Subcutaneous abdominal adipose tissue (tissue), 5 donors: Measurements from ENCODE around the gene NEURL4.
A peak's percentile ranks its signal among the peaks of the same experiment; 100 is the strongest.

Experiments
- H3K27ac ChIP-seq: one replicate; pipeline ENCODE4 v1.7.0; 2013; ENCODE audit warnings: low read depth, mild to moderate bottlenecking, inconsistent platforms, low read length, moderate library complexity
- H3K27me3 ChIP-seq, 5 donors: one replicate each; pipeline ENCODE4 v1.7.0; 2013; ENCODE audit warnings: low read length in 5 of 5, inconsistent platforms in 1 of 5; ENCODE audit not compliant: control insufficient read depth in 5 of 5, insufficient read depth in 4 of 5
- H3K36me3 ChIP-seq, 5 donors: one replicate each; pipeline ENCODE4 v1.7.0; 2013; ENCODE audit warnings: low read length in 5 of 5; ENCODE audit not compliant: control insufficient read depth in 5 of 5, insufficient read depth in 5 of 5
- H3K4me1 ChIP-seq, 5 donors: one replicate each; pipeline ENCODE4 v1.7.0; 2013; ENCODE audit warnings: low read length in 5 of 5, mild to moderate bottlenecking in 3 of 5, moderate library complexity in 1 of 5; ENCODE audit not compliant: control insufficient read depth in 5 of 5, insufficient read depth in 5 of 5
- H3K4me3 ChIP-seq, 5 donors: one replicate each; pipeline ENCODE4 v1.7.0; 2013; ENCODE audit warnings: low read length in 5 of 5, low read depth in 1 of 5
- H3K9ac ChIP-seq, 5 donors: one replicate each; pipeline ENCODE4 v1.7.0; 2013; ENCODE audit warnings: low read length in 5 of 5, mild to moderate bottlenecking in 4 of 5, moderate library complexity in 3 of 5
- H3K9me3 ChIP-seq, 5 donors: one replicate each; pipeline ENCODE4 v1.7.0; 2013; ENCODE audit warnings: low read length in 5 of 5; ENCODE audit not compliant: control insufficient read depth in 5 of 5
- donor health status: healthy.
- donor health status: healthy.
- donor health status: healthy.
- donor health status: healthy.
- donor health status: healthy.

NEURL4 gene

DNA sequence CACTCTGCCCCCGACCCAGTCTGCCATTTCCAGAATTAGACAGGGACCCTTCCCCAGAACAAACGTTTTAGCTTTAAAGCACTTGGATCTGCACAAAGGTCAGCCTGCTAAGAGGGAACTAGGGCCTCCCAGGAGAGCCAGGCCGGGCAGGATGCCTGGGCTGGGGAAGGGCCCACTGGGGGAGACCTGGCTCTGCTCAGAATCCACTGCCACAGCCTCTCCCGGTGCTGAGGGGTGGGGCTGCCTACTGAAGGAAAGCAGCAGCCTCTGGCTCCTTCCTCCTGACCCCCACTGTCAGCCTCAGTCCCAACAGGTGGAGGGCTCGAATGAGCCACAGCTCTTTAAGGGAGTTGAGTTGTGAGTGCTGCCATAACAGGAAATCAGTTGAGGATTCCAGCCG lies 36.4 kb downstream of the NEURL4 start:
- Histone ChIP-seq H3K27me3 (peaks cover 0 to 27% (median 20%) of the 10 kb centered on the region in 5 donors), H3K9me3 (no peaks in the 10 kb centered on the region), H3K4me1 (peaks cover 4 to 69% (median 58%) of the 10 kb centered on the region in 5 donors), H3K27ac (peak overlapping the region; percentile 78), H3K36me3 (peaks cover 0 to 3% (median 0%) of the 10 kb centered on the region in 5 donors), H3K4me3 (peak overlapping the region in 1 of 5 donors; percentile 33), H3K9ac (peak overlapping the region in 1 of 5 donors; percentile 52)

DNA sequence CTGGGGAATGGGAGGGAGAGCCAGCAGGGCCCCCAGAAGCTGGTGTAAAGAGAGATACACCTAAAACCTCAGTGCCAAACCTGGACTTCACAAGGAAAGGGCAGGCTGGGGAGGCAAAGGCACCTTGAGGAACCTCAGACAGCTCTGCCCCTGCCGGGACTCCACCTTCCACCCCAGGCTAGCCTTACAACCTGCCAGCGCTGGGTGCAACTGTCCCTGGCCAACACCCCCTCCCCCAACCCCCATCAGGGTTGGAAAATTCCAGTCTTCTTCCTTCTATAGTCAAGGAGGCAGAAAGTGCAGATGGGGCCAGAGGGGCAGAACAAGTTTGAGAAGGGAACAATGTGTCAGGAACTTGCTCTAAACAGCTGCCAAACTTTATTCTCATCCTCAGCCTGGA lies 36.9 kb downstream of the NEURL4 start:
- no peaks in the 10 kb centered on the region for H3K9me3 ChIP-seq
- H3K4me3 ChIP-seq, result peak overlapping the region in 1 of 5 donors; percentile 33
- peak overlapping the region; percentile 78 for H3K27ac ChIP-seq
- H3K9ac ChIP-seq, result peak overlapping the region in 1 of 5 donors; percentile 52
- H3K4me1 ChIP-seq, result peaks cover 4 to 68% (median 58%) of the 10 kb centered on the region in 5 donors
- H3K27me3 ChIP-seq, result peaks cover 0 to 27% (median 20%) of the 10 kb centered on the region in 5 donors
- peaks cover 0 to 6% (median 0%) of the 10 kb centered on the region in 5 donors for H3K36me3 ChIP-seq

DNA sequence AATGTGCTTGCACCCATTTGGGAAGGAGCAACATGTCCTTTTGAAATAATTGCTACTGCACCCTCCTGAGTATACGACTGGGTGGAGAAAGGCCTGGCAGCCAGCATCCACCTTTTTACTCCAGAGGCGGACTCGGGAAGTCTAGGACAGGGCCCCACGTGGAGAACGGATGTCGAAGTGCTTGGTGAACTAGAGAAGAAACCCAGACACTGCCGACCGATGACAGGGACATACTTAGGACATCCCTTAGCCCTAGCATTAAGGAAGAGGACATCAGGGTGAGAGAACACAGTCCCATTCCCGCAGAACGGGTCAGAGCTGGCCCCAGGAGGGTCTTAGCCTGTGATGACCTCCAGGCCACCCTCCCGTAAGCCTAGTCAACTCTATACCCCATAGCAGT lies 38.5 kb downstream of the NEURL4 start:
- Histone ChIP-seq H3K9ac (no peak overlapping the region), H3K4me3 (no peak overlapping the region), H3K27ac (peak overlapping the region; percentile 78), H3K36me3 (peaks cover 0 to 17% (median 10%) of the 10 kb centered on the region in 5 donors), H3K9me3 (no peaks in the 10 kb centered on the region), H3K4me1 (peaks cover 4 to 60% (median 48%) of the 10 kb centered on the region in 5 donors), H3K27me3 (peaks cover 0 to 27% (median 20%) of the 10 kb centered on the region in 5 donors)

DNA sequence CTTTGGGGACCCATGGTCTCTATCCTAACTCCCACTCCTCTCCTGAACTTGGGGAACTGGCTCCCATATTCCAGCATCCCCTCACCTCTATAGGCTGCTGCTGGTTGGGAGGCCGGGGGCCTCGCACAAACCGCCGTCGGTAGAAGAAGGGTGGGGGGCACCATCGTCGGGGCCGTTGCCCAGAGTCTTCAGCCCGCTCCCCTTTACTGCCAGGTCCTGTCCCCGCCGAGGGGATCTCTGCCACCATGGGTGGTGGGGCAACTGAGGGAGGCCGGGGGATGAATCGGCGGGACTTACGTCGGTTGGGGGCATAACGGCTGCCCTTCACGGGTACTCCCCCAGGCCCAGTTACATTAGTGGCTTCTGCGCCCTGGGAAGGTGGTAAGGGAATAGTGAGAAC lies 39.0 kb downstream of the NEURL4 start:
- no peak overlapping the region for H3K27ac ChIP-seq
- peaks cover 0 to 27% (median 20%) of the 10 kb centered on the region in 5 donors for H3K27me3 ChIP-seq
- H3K4me3 ChIP-seq, result no peak overlapping the region
- H3K36me3 ChIP-seq, result peaks cover 0 to 22% (median 15%) of the 10 kb centered on the region in 5 donors
- no peaks in the 10 kb centered on the region for H3K9me3 ChIP-seq
- no peak overlapping the region for H3K9ac ChIP-seq
- H3K4me1 ChIP-seq, result peaks cover 4 to 60% (median 46%) of the 10 kb centered on the region in 5 donors

DNA sequence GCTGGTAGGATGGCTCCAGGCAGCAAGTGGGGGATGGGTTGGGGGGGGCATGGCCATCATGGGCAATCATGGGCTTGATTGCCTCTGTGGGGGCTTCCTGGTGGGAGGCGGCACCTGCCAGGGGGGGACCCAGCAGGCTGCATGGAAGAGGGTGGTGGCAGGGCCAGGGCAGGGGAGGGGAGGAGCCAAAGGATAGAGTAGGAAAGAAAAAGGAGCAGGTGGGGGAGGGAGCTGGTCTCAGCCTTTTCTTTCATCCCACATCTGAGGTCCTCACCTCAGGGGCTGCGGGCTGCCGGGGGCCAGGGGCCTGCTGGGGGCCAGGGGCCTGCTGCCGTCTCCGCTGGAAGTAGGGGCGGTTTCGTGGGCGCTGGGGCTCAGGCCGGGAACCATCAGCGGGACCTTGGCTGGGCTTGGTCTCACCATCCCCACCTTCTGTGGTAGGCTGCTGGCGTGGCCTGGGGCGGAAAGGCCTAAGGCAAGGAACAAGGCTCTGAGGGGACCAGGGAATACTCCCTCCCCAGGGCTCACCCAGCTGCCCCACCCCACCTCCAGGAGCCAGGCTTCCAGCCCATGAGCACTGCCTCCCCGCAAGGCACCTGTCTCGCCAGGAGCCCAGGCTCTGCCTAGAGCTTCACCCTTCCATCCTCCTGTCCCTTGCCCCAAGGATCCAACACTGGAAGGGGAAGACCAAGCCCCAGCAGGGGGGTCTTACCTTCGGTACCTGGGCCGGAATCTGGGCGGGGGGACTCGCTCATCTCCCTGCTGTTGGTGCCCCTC lies 39.7 kb downstream of the NEURL4 start:
- no peaks in the 10 kb centered on the region for H3K9me3 ChIP-seq
- no peak overlapping the region for H3K4me3 ChIP-seq
- H3K36me3 ChIP-seq, result peaks cover 0 to 30% (median 22%) of the 10 kb centered on the region in 5 donors
- peaks cover 4 to 63% (median 42%) of the 10 kb centered on the region in 5 donors for H3K4me1 ChIP-seq
- no peak overlapping the region for H3K9ac ChIP-seq
- no peak overlapping the region for H3K27ac ChIP-seq
- peaks cover 0 to 27% (median 20%) of the 10 kb centered on the region in 5 donors for H3K27me3 ChIP-seq

DNA sequence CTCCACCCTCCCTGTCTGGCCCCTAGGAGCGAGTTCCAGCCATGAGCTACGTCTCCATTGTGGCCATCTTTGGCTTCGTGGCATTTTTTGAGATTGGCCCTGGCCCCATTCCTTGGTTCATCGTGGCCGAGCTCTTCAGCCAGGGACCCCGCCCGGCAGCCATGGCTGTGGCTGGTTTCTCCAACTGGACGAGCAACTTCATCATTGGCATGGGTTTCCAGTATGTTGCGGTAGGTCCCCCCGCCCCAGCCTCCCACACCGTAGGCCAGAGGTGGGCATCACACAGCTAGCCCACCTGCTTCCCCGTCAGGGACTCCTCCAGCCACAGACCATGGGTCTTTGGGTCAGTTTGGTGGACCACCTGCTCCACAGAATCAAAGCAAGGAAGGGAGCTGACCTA lies 43.5 kb downstream of the NEURL4 start:
- Histone ChIP-seq H3K9ac (peak overlapping the region in 1 of 5 donors; percentile 47), H3K9me3 (no peaks in the 10 kb centered on the region), H3K4me1 (peaks cover 7 to 67% (median 34%) of the 10 kb centered on the region in 5 donors), H3K4me3 (no peak overlapping the region), H3K36me3 (peaks cover 0 to 39% (median 31%) of the 10 kb centered on the region in 5 donors), H3K27me3 (peaks cover 0 to 15% (median 5%) of the 10 kb centered on the region in 5 donors), H3K27ac (no peak overlapping the region)

DNA sequence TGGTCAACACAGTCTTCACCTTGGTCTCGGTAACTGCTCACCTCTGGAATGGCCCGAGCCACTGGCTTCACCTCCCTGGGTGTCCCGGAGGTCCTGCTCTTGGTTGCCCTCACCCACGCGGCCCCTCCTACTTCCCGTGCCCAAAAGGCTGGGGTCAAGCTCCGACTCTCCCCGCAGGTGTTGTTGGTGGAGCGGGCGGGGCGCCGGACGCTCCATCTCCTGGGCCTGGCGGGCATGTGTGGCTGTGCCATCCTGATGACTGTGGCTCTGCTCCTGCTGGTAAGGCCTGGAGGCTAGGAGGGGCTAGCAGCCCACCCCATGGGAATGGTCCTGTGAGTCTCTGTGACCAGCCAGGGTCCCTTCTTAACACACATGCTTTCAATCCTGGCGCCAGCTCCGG lies 44.2 kb downstream of the NEURL4 start:
- Histone ChIP-seq H3K4me3 (no peak overlapping the region), H3K27ac (no peak overlapping the region), H3K4me1 (peaks cover 7 to 65% (median 32%) of the 10 kb centered on the region in 5 donors), H3K27me3 (peaks cover 0 to 15% (median under 1%) of the 10 kb centered on the region in 5 donors), H3K36me3 (peaks cover 0 to 39% (median 31%) of the 10 kb centered on the region in 5 donors), H3K9me3 (no peaks in the 10 kb centered on the region), H3K9ac (peak overlapping the region in 1 of 5 donors; percentile 47)

DNA sequence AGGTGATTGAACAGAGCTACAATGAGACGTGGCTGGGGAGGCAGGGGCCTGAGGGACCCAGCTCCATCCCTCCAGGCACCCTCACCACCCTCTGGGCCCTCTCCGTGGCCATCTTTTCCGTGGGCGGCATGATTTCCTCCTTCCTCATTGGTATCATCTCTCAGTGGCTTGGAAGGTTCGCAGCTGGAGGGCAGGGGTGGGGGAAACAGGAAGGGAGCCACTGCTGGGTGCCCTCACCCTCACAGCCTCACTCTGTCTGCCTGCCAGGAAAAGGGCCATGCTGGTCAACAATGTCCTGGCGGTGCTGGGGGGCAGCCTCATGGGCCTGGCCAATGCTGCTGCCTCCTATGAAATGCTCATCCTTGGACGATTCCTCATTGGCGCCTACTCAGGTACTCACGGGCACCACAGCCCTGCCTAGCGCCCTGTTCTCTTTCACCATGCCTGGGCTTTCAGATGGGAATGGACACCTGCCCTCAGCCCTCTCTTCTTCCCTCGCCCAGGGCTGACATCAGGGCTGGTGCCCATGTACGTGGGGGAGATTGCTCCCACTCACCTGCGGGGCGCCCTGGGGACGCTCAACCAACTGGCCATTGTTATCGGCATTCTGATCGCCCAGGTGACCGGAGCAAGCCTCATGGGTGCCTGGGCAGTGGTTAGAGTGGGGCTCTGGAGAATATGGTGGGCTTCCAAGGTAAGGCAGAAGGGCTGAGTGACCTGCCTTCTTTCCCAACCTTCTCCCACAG lies 45.5 kb downstream of the NEURL4 start:
- Histone ChIP-seq H3K9ac (peak overlapping the region in 1 of 5 donors; percentile 53), H3K36me3 (peaks cover 0 to 39% (median 31%) of the 10 kb centered on the region in 5 donors), H3K4me3 (peak overlapping the region in 3 of 5 donors; percentile 65 to 69 (median 68)), H3K27ac (peak overlapping the region; percentile 90), H3K27me3 (peaks cover 0 to 15% (median 0%) of the 10 kb centered on the region in 5 donors), H3K9me3 (no peaks in the 10 kb centered on the region), H3K4me1 (peaks cover 7 to 61% (median 30%) of the 10 kb centered on the region in 5 donors)

DNA sequence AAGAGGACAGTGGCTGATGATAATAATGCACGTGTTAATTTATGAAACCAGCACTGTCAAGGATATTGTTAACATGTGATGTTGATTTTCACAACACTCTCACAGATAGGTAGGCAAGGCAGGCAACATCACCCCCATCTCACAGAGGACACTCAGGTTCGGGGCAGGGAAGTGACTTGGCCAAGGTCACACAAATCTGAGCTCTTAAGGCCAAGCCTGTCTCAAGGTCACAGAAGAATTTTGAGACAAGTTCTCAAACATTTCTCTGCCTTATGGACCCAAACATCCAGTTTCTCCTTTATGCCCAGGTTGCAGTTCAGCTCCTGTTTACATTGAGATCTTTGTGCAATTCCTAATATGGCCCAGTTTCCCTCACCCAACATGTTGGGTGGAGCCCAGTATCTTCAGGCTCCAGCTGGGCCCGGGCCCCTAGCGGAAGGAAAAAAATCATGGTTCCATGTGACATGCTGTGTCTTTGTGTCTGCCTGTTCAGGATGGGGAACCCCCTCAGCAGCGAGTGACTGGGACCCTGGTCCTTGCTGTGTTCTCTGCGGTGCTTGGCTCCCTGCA lies 46.3 kb downstream of the NEURL4 start:
- Histone ChIP-seq H3K9me3 (no peaks in the 10 kb centered on the region), H3K27ac (peak overlapping the region; percentile 90), H3K4me3 (peak overlapping the region; percentile 54 to 69 (median 68)), H3K4me1 (peaks cover 7 to 61% (median 30%) of the 10 kb centered on the region in 5 donors), H3K27me3 (peaks cover 0 to 15% (median 0%) of the 10 kb centered on the region in 5 donors), H3K36me3 (peaks cover 0 to 38% (median 31%) of the 10 kb centered on the region in 5 donors), H3K9ac (peak overlapping the region in 3 of 5 donors; percentile 23 to 77 (median 70))
